Activated CD4-positive, CD25-positive, alpha-beta regulatory T cell (primary cell): ENCODE data around the gene RRP8.
A peak's percentile ranks its signal among the peaks of the same experiment; 100 is the strongest.

Experiments used
- DNase-seq, 4 experiments: peaks; one replicate each; lab custom pipeline; 2025; lab: John Stamatoyannopoulos, UW

The RRP8 gene

GRCh38 chr11:6603287-6604080 is at the start of gene RRP8, which contains the start of gene ILK:
Gene RRP8 (minus strand): TSS chr11:6603616. CDS start chr11:6603502, 114 bp downstream.
Gene ILK (plus strand): TSS chr11:6603774. CDS start chr11:6604272, 498 bp downstream.
- peak; percentile 62 to 75 (median 71) for DNase-seq

GRCh38 chr11:6653097-6653496 is 49.7 kb upstream of the RRP8 start:
- no peak for DNase-seq

GRCh38 chr11:6652182-6652581 is 48.8 kb upstream of the RRP8 start:
- DNase-seq = no peak

- DNase-seq = no peak
Observed at GRCh38 chr11:6650980-6651379, 47.6 kb upstream of the RRP8 start.

- DNase-seq = no peak
Observed at GRCh38 chr11:6650104-6650503, 46.7 kb upstream of the RRP8 start.

- DNase-seq = no peak
Observed at GRCh38 chr11:6648501-6648900, 45.1 kb upstream of the RRP8 start.

GRCh38 chr11:6647836-6648235 is 44.4 kb upstream of the RRP8 start:
- DNase-seq = no peak

- peak in 1 of 4 experiments; percentile 24 for DNase-seq
Observed at GRCh38 chr11:6646918-6647679, 43.7 kb upstream of the RRP8 start.

GRCh38 chr11:6646576-6646917 is 43.1 kb upstream of the RRP8 start:
- DNase-seq = no peak

- no peak for DNase-seq
Observed at GRCh38 chr11:6646071-6646470, 42.7 kb upstream of the RRP8 start.

GRCh38 chr11:6642957-6643356 is 39.5 kb upstream of the RRP8 start:
- no peak for DNase-seq

- DNase-seq = no peak
Observed at GRCh38 chr11:6640985-6641701, 37.7 kb upstream of the RRP8 start.

GRCh38 chr11:6640036-6640984 is 36.9 kb upstream of the RRP8 start:
- DNase-seq = no peak

- no peak for DNase-seq
Observed at GRCh38 chr11:6638429-6638828, 35.0 kb upstream of the RRP8 start.

GRCh38 chr11:6637871-6638270 is 34.5 kb upstream of the RRP8 start:
- no peak for DNase-seq

GRCh38 chr11:6636480-6636879 is 33.1 kb upstream of the RRP8 start:
- no peak for DNase-seq

GRCh38 chr11:6635082-6635932 is 31.9 kb upstream of the RRP8 start:
- no peak for DNase-seq

- no peak for DNase-seq
Observed at GRCh38 chr11:6634534-6634933, 31.1 kb upstream of the RRP8 start.

- DNase-seq = no peak
Observed at GRCh38 chr11:6633422-6634408, 30.3 kb upstream of the RRP8 start.
